ENCODE measurements around the gene ACMSD. TPM values are rescaled to one million over a fixed set of nuclear protein-coding genes. Genes with fewer than 3 reads are reported as not detected.

Gene ACMSD
- total and polyA plus RNA-seq, 2 of the 4 experiments (the other 2 are of a cell fraction): not detected

- no peak overlapping the region for H2BK20ac ChIP-seq (ENCODE audit: low read depth, low read length)
- H4K5ac ChIP-seq (ENCODE audit: low read depth, low read length): no peak overlapping the region
- ChIA-PET POLR2A (ENCODE audit: unreplicated experiment) (no interaction called here), CTCF (no interaction called here)
- ATAC-seq (ENCODE audit: low read depth): no peak
- no peak overlapping the region for H2BK5ac ChIP-seq (ENCODE audit: low read depth, low read length, poor library complexity, severe bottlenecking)
- no peak overlapping the region for H2BK15ac ChIP-seq (ENCODE audit: low read depth, low read length)
- no peak overlapping the region for H3K27ac ChIP-seq (ENCODE audit: insufficient read depth, low read length)
- H3K4me1 ChIP-seq (ENCODE audit: control insufficient read depth, insufficient read depth, low read length): no peaks in the 10 kb centered on the region
- BruUV-seq (replicated peaks): no TSS peak
- H3K18ac ChIP-seq (ENCODE audit: low read depth, low read length): no peak overlapping the region
- intact Hi-C loops (cut with micrococcal nuclease): no loop called here
- no peak overlapping the region for H3K14ac ChIP-seq (replicated peaks; ENCODE audit: low read depth, low read length)
- dilution Hi-C loops (cut with HindIII; ENCODE audit: low sequenced_read_pairs, unreplicated experiment): no loop called here
- H4K8ac ChIP-seq (ENCODE audit: low read depth in 2 of 2, low read length in 2 of 2): no peak overlapping the region
- H3K79me1 ChIP-seq (ENCODE audit: low read depth in 1 of 2, low read length in 2 of 2): no peaks in the 10 kb centered on the region
- H4K91ac ChIP-seq (ENCODE audit: insufficient read depth, low read depth, low read length): no peak overlapping the region
- no peaks in the 10 kb centered on the region for H3K36me3 ChIP-seq (ENCODE audit: control insufficient read depth, insufficient read depth, low read length)
- H2AK5ac ChIP-seq (ENCODE audit: low read depth, low read length): no peak overlapping the region
- in situ Hi-C loops (cut with MboI; ENCODE audit: low sequenced_read_pairs): no loop called here
- no peak overlapping the region for H2AK9ac ChIP-seq (replicated peaks; ENCODE audit: low read depth, low read length, poor library complexity)
- H3K9ac ChIP-seq (ENCODE audit: low read depth, low read length): no peak overlapping the region
- no peak overlapping the region for H3K4me3 ChIP-seq (ENCODE audit: insufficient read depth, low read depth, low read length)
- no peaks in the 10 kb centered on the region for H3K9me1 ChIP-seq (ENCODE audit: insufficient read depth, low read length)
- no peak overlapping the region for H3K23ac ChIP-seq (ENCODE audit: low read depth, low read length)
- H3K4me2 ChIP-seq (ENCODE audit: low read depth, low read length): no peak overlapping the region
- 0 out of 2 replicates have a peak, but pooled peaks cover 2% of the 10 kb centered on the region for H3K27me3 ChIP-seq (ENCODE audit: control insufficient read depth, insufficient read depth, low read length)
- H3K4ac ChIP-seq (ENCODE audit: low read depth, low read length): no peak overlapping the region
- H4K20me1 ChIP-seq (ENCODE audit: insufficient read depth, low read length): no peaks in the 10 kb centered on the region
- no peaks in the 10 kb centered on the region for H3K9me3 ChIP-seq (ENCODE audit: control insufficient read depth, insufficient read depth, low read length)
- no peak overlapping the region for H2AFZ ChIP-seq (replicated peaks; ENCODE audit: low read length, poor library complexity)
- H3K56ac ChIP-seq (ENCODE audit: extremely low read depth, insufficient read depth, low read length): no peak overlapping the region
- no CpG with 5 or more reads among the region's 4 CpGs for WGBS, 2 experiments (ENCODE audit: extremely low coverage in 2 of 2, insufficient read length in 1 of 2)
- no peak overlapping the region for H2BK120ac ChIP-seq (ENCODE audit: low read depth, low read length)
- TF ChIP-seq RCOR1 (IDR thresholded peaks at IDR 0.05; ENCODE audit: insufficient replicate concordance, low read length) (no peak), CHD1 (IDR thresholded peaks at IDR 0.05; ENCODE audit: low read depth, low read length) (no peak), SMC3 (IDR thresholded peaks at IDR 0.05; ENCODE audit: low read depth, low read length) (no peak), CEBPB (IDR thresholded peaks at IDR 0.05; ENCODE audit: low read depth, low read length) (no peak), NFE2L2 (IDR thresholded peaks at IDR 0.05; ENCODE audit: low read depth, low read length) (no peak), RAD21 (IDR thresholded peaks at IDR 0.05; ENCODE audit: low read length) (no peak), MXI1 (IDR thresholded peaks at IDR 0.05; ENCODE audit: borderline replicate concordance, low read depth, low read length) (no peak), ELK1 (IDR thresholded peaks at IDR 0.05; ENCODE audit: borderline replicate concordance, low read depth, low read length) (no peak), FOS (IDR thresholded peaks at IDR 0.05; ENCODE audit: low read depth, low read length) (no peak), RFX5 (IDR thresholded peaks at IDR 0.05; ENCODE audit: low read depth, low read length) (no peak), POLR2A (IDR thresholded peaks at IDR 0.05; ENCODE audit: low read depth, low read length) (no peak), MAFK (IDR thresholded peaks at IDR 0.05; ENCODE audit: low read depth, low read length) (no peak), MAZ (IDR thresholded peaks at IDR 0.05; ENCODE audit: borderline replicate concordance, low read depth, low read length) (no peak), CTCF (conservative IDR thresholded peaks at IDR 0.05; ENCODE audit: low read depth, low read length) (no peak), BHLHE40 (IDR thresholded peaks at IDR 0.05; ENCODE audit: low read depth, low read length) (no peak), USF2 (IDR thresholded peaks at IDR 0.05; ENCODE audit: low read depth, low read length) (no peak)
- DNase-seq: no peak
These were observed 46.2 kb upstream of the ACMSD start for GRCh38 chr2:134792186-134792585.
